A673 (cell line): ENCODE measurements around the gene ZNF488. TPM values are rescaled to one million over a fixed set of nuclear protein-coding genes. Genes with fewer than 3 reads are reported as not detected.

Experiments
- BruUV-seq: library from RNA; stranded (reverse); fragments of 400-500 nt; replicated peaks from 2 replicates; lab custom pipeline; 2021; lab: Mats Ljungman, UMichigan
- CTCF ChIA-PET: fragments of 300-600 bp; sonication (Branson Sonifier 250); formaldehyde crosslinking; loops from one replicate; lab custom pipeline; 2022; ENCODE audit warnings: antibody characterized with exemption; lab: Charles Lee
- POLR2A ChIA-PET: fragments of 300-600 bp; sonication (Branson Sonifier 250); formaldehyde crosslinking; loops from one replicate; lab custom pipeline; 2022; ENCODE audit warnings: antibody characterized with exemption; ENCODE audit not compliant: low non-redundant PET; lab: Charles Lee
- DNase-seq: peaks from one replicate; pipeline ENCODE4 v3.0.0-alpha.2; 2015; ENCODE audit warnings: low spot score
- H3K27ac ChIP-seq: fragments of 200-600 bp; sonication (generic); 2 replicates; pipeline ENCODE4 v1.5.1; 2016; ENCODE audit warnings: mixed run types, low read depth, mild to moderate bottlenecking, mixed read lengths, antibody characterized with exemption, low read length; ENCODE audit not compliant: poor library complexity, severe bottlenecking
- H3K27me3 ChIP-seq: fragments of 200-600 bp; sonication (generic); replicated peaks from 2 replicates; pipeline ENCODE4 v1.6.1; 2017; ENCODE audit warnings: mixed run types, low read depth, mild to moderate bottlenecking, mixed read lengths, antibody characterized with exemption, low read length; ENCODE audit not compliant: insufficient read depth, poor library complexity
- H3K36me3 ChIP-seq: fragments of 200-600 bp; sonication (generic); 2 replicates; pipeline ENCODE4 v1.6.1; 2016; ENCODE audit warnings: mixed run types, mild to moderate bottlenecking, mixed read lengths, antibody characterized with exemption, low read length; ENCODE audit not compliant: insufficient read depth, poor library complexity, severe bottlenecking
- H3K4me1 ChIP-seq: fragments of 200-600 bp; sonication (generic); 2 replicates; pipeline ENCODE4 v1.6.1; 2017; ENCODE audit warnings: mixed run types, mild to moderate bottlenecking, mixed read lengths, antibody characterized with exemption, low read length; ENCODE audit not compliant: insufficient read depth, poor library complexity, severe bottlenecking
- H3K4me3 ChIP-seq: fragments of 200-600 bp; sonication (generic); 2 replicates; pipeline ENCODE4 v1.5.1; 2016; ENCODE audit warnings: low read depth, mixed run types, mild to moderate bottlenecking, mixed read lengths, low read length; ENCODE audit not compliant: poor library complexity, severe bottlenecking
- H3K9me3 ChIP-seq: fragments of 200-600 bp; sonication (generic); 2 replicates; pipeline ENCODE4 v1.6.1; 2016; ENCODE audit warnings: mixed run types, low read depth, mild to moderate bottlenecking, mixed read lengths, antibody characterized with exemption, low read length; ENCODE audit not compliant: poor library complexity, severe bottlenecking
- EZH2 ChIP-seq: fragments of 200-600 bp; sonication (generic); IDR thresholded peaks from 2 replicates; pipeline ENCODE4 v1.6.1; 2017; ENCODE audit warnings: borderline replicate concordance, low read depth, mild to moderate bottlenecking, mixed read lengths, antibody characterized with exemption, low read length; ENCODE audit not compliant: poor library complexity, severe bottlenecking
- intact Hi-C: fragments of 100-400 bp; cut with micrococcal nuclease; formaldehyde crosslinking; loops from one replicate; pipeline ENCODE4 v1.10.0; 2022; ENCODE audit not compliant: unreplicated experiment
- total RNA-seq: library from RNA; stranded (reverse); gene quantifications from 2 replicates; pipeline ENCODE4 v1.2.3, GENCODE V29; 2021
- TF ChIP-seq, protein P1 (sequence below): fragments of 300-800, 200-600 bp; sonication (generic); conservative IDR thresholded peaks from 2 replicates; pipeline ENCODE4 v1.5.1; 2017; ENCODE audit warnings: low read depth, mild to moderate bottlenecking, antibody characterized with exemption, low read length, moderate library complexity, mixed read lengths

The ZNF488 gene
- total RNA-seq, 1 experiment from 2014 or later, result 0.09 TPM

- Histone ChIP-seq H3K27ac (no peak overlapping the region), H3K4me1 (no peaks in the 10 kb centered on the region), H3K4me3 (no peak overlapping the region), H3K27me3 (no peaks in the 10 kb centered on the region), H3K9me3 (no peaks in the 10 kb centered on the region), H3K36me3 (no peaks in the 10 kb centered on the region)
- no peak for TF ChIP-seq EZH2
- TF ChIP-seq, protein P1, sequence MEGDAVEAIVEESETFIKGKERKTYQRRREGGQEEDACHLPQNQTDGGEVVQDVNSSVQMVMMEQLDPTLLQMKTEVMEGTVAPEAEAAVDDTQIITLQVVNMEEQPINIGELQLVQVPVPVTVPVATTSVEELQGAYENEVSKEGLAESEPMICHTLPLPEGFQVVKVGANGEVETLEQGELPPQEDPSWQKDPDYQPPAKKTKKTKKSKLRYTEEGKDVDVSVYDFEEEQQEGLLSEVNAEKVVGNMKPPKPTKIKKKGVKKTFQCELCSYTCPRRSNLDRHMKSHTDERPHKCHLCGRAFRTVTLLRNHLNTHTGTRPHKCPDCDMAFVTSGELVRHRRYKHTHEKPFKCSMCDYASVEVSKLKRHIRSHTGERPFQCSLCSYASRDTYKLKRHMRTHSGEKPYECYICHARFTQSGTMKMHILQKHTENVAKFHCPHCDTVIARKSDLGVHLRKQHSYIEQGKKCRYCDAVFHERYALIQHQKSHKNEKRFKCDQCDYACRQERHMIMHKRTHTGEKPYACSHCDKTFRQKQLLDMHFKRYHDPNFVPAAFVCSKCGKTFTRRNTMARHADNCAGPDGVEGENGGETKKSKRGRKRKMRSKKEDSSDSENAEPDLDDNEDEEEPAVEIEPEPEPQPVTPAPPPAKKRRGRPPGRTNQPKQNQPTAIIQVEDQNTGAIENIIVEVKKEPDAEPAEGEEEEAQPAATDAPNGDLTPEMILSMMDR, result no peak
- POLR2A ChIA-PET, result no interaction called here
- DNase-seq, result no peak
- BruUV-seq, result no TSS peak
- CTCF ChIA-PET, result no interaction called here
- intact Hi-C loops, result no loop called here
Measured at GRCh38 chr10:47326927-47327330, 57.2 kb downstream of the ZNF488 start.

- Histone ChIP-seq H3K27me3 (no peaks in the 10 kb centered on the region), H3K4me3 (no peak overlapping the region), H3K27ac (no peak overlapping the region), H3K36me3 (no peaks in the 10 kb centered on the region), H3K9me3 (no peaks in the 10 kb centered on the region), H3K4me1 (no peaks in the 10 kb centered on the region)
- intact Hi-C loops, result no loop called here
- BruUV-seq, result no TSS peak
- ChIA-PET CTCF (no interaction called here), POLR2A (no interaction called here)
- TF ChIP-seq, protein P1, result no peak
- TF ChIP-seq EZH2, result no peak
- no peak for DNase-seq
Measured at GRCh38 chr10:47326306-47326926, 57.7 kb downstream of the ZNF488 start.

DNA sequence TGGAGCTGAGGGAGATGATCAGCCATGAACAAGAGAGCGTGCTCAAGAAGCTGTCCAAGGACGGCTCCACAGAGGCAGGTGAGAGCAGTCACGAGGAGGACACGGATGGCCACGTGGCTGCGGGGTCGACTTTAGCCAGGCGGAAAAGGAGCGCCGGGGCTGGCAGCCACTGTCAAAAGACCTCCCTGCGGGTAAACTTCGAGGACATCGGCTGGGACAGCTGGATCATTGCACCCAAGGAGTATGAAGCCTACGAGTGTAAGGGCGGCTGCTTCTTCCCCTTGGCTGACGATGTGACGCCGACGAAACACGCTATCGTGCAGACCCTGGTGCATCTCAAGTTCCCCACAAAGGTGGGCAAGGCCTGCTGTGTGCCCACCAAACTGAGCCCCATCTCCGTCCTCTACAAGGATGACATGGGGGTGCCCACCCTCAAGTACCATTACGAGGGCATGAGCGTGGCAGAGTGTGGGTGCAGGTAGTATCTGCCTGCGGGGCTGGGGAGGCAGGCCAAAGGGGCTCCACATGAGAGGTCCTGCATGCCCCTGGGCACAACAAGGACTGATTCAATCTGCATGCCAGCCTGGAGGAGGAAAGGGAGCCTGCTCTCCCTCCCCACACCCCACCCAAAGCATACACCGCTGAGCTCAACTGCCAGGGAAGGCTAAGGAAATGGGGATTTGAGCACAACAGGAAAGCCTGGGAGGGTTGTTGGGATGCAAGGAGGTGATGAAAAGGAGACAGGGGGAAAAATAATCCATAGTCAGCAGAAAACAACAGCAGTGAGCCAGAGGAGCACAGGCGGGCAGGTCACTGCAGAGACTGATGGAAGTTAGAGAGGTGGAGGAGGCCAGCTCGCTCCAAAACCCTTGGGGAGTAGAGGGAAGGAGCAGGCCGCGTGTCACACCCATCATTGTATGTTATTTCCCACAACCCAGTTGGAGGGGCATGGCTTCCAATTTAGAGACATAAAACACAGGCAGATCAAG lies 58.5 kb downstream of the ZNF488 start:
- CTCF ChIA-PET, result no interaction called here

More for the DNA sequence above, 58.5 kb downstream of the ZNF488 start:
- POLR2A ChIA-PET, result no interaction called here
- intact Hi-C loops, result no loop called here
- Histone ChIP-seq H3K4me3 (no peak overlapping the region), H3K9me3 (no peaks in the 10 kb centered on the region), H3K27ac (no peak overlapping the region), H3K27me3 (no peaks in the 10 kb centered on the region), H3K4me1 (no peaks in the 10 kb centered on the region), H3K36me3 (no peaks in the 10 kb centered on the region)
- no TSS peak for BruUV-seq
- TF ChIP-seq, protein P1, result no peak
- no peak for TF ChIP-seq EZH2
- no peak for DNase-seq
